Activated CD8-positive, alpha-beta memory T cell treated with anti-CD3 and anti-CD28 coated beads for 24 hours (primary cell): ENCODE data around the gene LMAN1.

Experiments
- DNase-seq: peaks from one replicate; pipeline ENCODE4 v3.0.0-alpha.2; 2020

Gene LMAN1

GRCh38 chr18:59359576-59359952, 499 bp upstream of the LMAN1 start:
- DNase-seq: no peak

GRCh38 chr18:59358414-59358711, 702 bp downstream of the LMAN1 start:
- no peak for DNase-seq

GRCh38 chr18:59357928-59358327, 1.1 kb downstream of the LMAN1 start:
- DNase-seq: no peak

- no peak for DNase-seq
Observed at GRCh38 chr18:59354731-59355130, 4.3 kb downstream of the LMAN1 start.

- DNase-seq: no peak
Observed at GRCh38 chr18:59353079-59353680, 5.9 kb downstream of the LMAN1 start.

- no peak for DNase-seq
Observed at GRCh38 chr18:59352250-59352855, 6.7 kb downstream of the LMAN1 start.

- DNase-seq: no peak
Observed at GRCh38 chr18:59345556-59345955, 13.5 kb downstream of the LMAN1 start.

GRCh38 chr18:59344996-59345395, 14.1 kb downstream of the LMAN1 start:
- DNase-seq: no peak

GRCh38 chr18:59343926-59344325, 15.1 kb downstream of the LMAN1 start:
- DNase-seq: no peak

- no peak for DNase-seq
Observed at GRCh38 chr18:59340817-59341216, 18.2 kb downstream of the LMAN1 start.

GRCh38 chr18:59340312-59340711, 18.8 kb downstream of the LMAN1 start:
- DNase-seq: no peak

- no peak for DNase-seq
Observed at GRCh38 chr18:59332986-59333385, 26.1 kb downstream of the LMAN1 start.

GRCh38 chr18:59328683-59329082, 30.4 kb downstream of the LMAN1 start:
- no peak for DNase-seq

- no peak for DNase-seq
Observed at GRCh38 chr18:59325965-59326364, 33.1 kb downstream of the LMAN1 start.

GRCh38 chr18:59324623-59324971, 34.5 kb downstream of the LMAN1 start:
- no peak for DNase-seq

- no peak for DNase-seq
Observed at GRCh38 chr18:59323931-59324622, 35.0 kb downstream of the LMAN1 start.

GRCh38 chr18:59318460-59319050, 40.5 kb downstream of the LMAN1 start, which contains the start of gene CPLX4:
Gene CPLX4, minus strand, starts transcription at chr18:59318649. Its CDS starts 187 bp downstream, at chr18:59318462.
- DNase-seq: no peak

GRCh38 chr18:59311631-59312030, 47.4 kb downstream of the LMAN1 start:
- DNase-seq: no peak

GRCh38 chr18:59308938-59309260, 50.2 kb downstream of the LMAN1 start:
- DNase-seq: no peak

- peak; percentile 91 for DNase-seq
Observed at GRCh38 chr18:59308248-59308937, 50.7 kb downstream of the LMAN1 start.

- no peak for DNase-seq
Observed at GRCh38 chr18:59306640-59307039, 52.4 kb downstream of the LMAN1 start.

GRCh38 chr18:59305295-59305694, 53.8 kb downstream of the LMAN1 start:
- DNase-seq: no peak

- DNase-seq: no peak
Observed at GRCh38 chr18:59303656-59304195, 55.3 kb downstream of the LMAN1 start.

- DNase-seq: no peak
Observed at GRCh38 chr18:59303006-59303405, 56.1 kb downstream of the LMAN1 start.
